Fibroblast of gingiva (primary cell): ENCODE data around the gene TMEM8B.

Experiments
- DNase-seq: peaks from one replicate; pipeline ENCODE4 v3.0.0-alpha.2; 2011; ENCODE audit warnings: low read depth

The TMEM8B gene

GRCh38 chr9:35841645-35841900 is 12.5 kb downstream of the TMEM8B start:
- DNase-seq, result no peak

GRCh38 chr9:35842020-35842745 is 13.2 kb downstream of the TMEM8B start:
- DNase-seq, result peak; percentile 76

- no peak for DNase-seq
Measured at GRCh38 chr9:35842795-35843194, 13.8 kb downstream of the TMEM8B start.

- DNase-seq, result peak; percentile 87
Measured at GRCh38 chr9:35844628-35845270, 15.7 kb downstream of the TMEM8B start.

GRCh38 chr9:35845824-35846771 is 17.1 kb downstream of the TMEM8B start:
- DNase-seq, result no peak

GRCh38 chr9:35847792-35848572 is 19.0 kb downstream of the TMEM8B start:
- DNase-seq, result peak; percentile 30

- no peak for DNase-seq
Measured at GRCh38 chr9:35852267-35852815, 23.3 kb downstream of the TMEM8B start.

GRCh38 chr9:35852876-35853865 is 24.1 kb downstream of the TMEM8B start:
- no peak for DNase-seq

GRCh38 chr9:35854091-35854762 is 25.2 kb downstream of the TMEM8B start:
- DNase-seq, result no peak

- no peak for DNase-seq
Measured at GRCh38 chr9:35856206-35856605, 27.2 kb downstream of the TMEM8B start.

- DNase-seq, result no peak
Measured at GRCh38 chr9:35856882-35857281, 27.9 kb downstream of the TMEM8B start.

GRCh38 chr9:35858458-35858857 is 29.4 kb downstream of the TMEM8B start:
- DNase-seq, result no peak

GRCh38 chr9:35859310-35859989 is 30.4 kb downstream of the TMEM8B start:
- DNase-seq, result peak; percentile 18

GRCh38 chr9:35859990-35860339 is 30.9 kb downstream of the TMEM8B start:
- DNase-seq, result no peak

GRCh38 chr9:35861161-35861897 is 32.3 kb downstream of the TMEM8B start:
- DNase-seq, result no peak

- no peak for DNase-seq
Measured at GRCh38 chr9:35862328-35862727, 33.3 kb downstream of the TMEM8B start.

- DNase-seq, result no peak
Measured at GRCh38 chr9:35863583-35863982, 34.6 kb downstream of the TMEM8B start.

- DNase-seq, result no peak
Measured at GRCh38 chr9:35864695-35865255, 35.7 kb downstream of the TMEM8B start.
